PFSK-1 (cell line): ENCODE measurements around the gene COX7A2.

Experiments used
- FOXP2 ChIP-seq: optimal IDR thresholded peaks from 2 replicates; pipeline ENCODE3; 2011; ENCODE audit warnings: borderline replicate concordance, control low read depth, inconsistent platforms; ENCODE audit not compliant: insufficient read depth; ENCODE audit errors: extremely low read length, extremely low read depth
- POLR2AphosphoS5 ChIP-seq: IDR thresholded peaks from 2 replicates; pipeline ENCODE4 v1.6.1; 2012; ENCODE audit warnings: low read depth, mild to moderate bottlenecking, control low read depth, low read length, moderate library complexity
- REST ChIP-seq, 2 experiments: IDR thresholded peaks; 2 replicates each; pipeline versions ENCODE4 v1.6.1 to v1.8.0; 2011 to 2012; ENCODE audit warnings: low read depth in 2 of 2, low read length in 2 of 2, control low read depth in 1 of 2, inconsistent platforms in 1 of 2, mild to moderate bottlenecking in 1 of 2, moderate library complexity in 1 of 2; ENCODE audit not compliant: insufficient read depth in 1 of 2
- SIN3A ChIP-seq: IDR thresholded peaks from 2 replicates; pipeline ENCODE4 v1.6.1; 2012; ENCODE audit warnings: mild to moderate bottlenecking, low read length, moderate library complexity, borderline replicate concordance; ENCODE audit not compliant: insufficient read depth
- TAF1 ChIP-seq: IDR thresholded peaks from 2 replicates; pipeline ENCODE4 v1.6.1; 2012; ENCODE audit warnings: low read length, control low read depth, borderline replicate concordance; ENCODE audit not compliant: insufficient read depth

- TF ChIP-seq REST (IDR thresholded peaks at IDR 0.05; ENCODE audit: insufficient read depth in 1 of 2, low read depth in 2 of 2, low read length in 2 of 2) (no peak), POLR2AphosphoS5 (no peak), TAF1 (no peak), SIN3A (no peak), FOXP2 (no peak)
These were observed 19.8 kb upstream of the COX7A2 start for GRCh38 chr6:75263401-75263750.
